Activated T-cell treated with anti-CD3 and anti-CD28 coated beads for 48 hours (primary cell): Measurements from ENCODE around the gene RFC4.
"Not testable (repeated sequence)": the region's sequence is repeated elsewhere in the genome, so short reads cannot be mapped to it uniquely, and the experiment has no call there.

Experiments
- DNase-seq: peaks from one replicate; pipeline ENCODE4 v3.0.0-alpha.2; 2020; ENCODE audit warnings: low read depth

RFC4 gene

GRCh38 chr3:186824430-186825139 is 18.3 kb upstream of the RFC4 start:
- no peak for DNase-seq

- DNase-seq = no peak
These were observed 17.1 kb upstream of the RFC4 start for GRCh38 chr3:186823386-186823785.

- not testable (repeated sequence) for DNase-seq
These were observed 16.1 kb upstream of the RFC4 start for GRCh38 chr3:186822388-186822759.

- DNase-seq = no peak
These were observed 15.4 kb upstream of the RFC4 start for GRCh38 chr3:186821429-186822387.

- no peak for DNase-seq
These were observed 12.7 kb upstream of the RFC4 start for GRCh38 chr3:186818956-186819355.

GRCh38 chr3:186818516-186818915 is 12.2 kb upstream of the RFC4 start:
- DNase-seq = no peak

GRCh38 chr3:186815435-186815834 is 9.2 kb upstream of the RFC4 start:
- DNase-seq = no peak

- DNase-seq = no peak
These were observed 7.8 kb upstream of the RFC4 start for GRCh38 chr3:186814100-186814499.

GRCh38 chr3:186811313-186811712 is 5.0 kb upstream of the RFC4 start:
- DNase-seq = not testable (repeated sequence)

GRCh38 chr3:186810336-186810996 is 4.2 kb upstream of the RFC4 start:
- no peak for DNase-seq

GRCh38 chr3:186807231-186807630 is 949 bp upstream of the RFC4 start:
- DNase-seq = no peak

- DNase-seq = not testable (repeated sequence)
These were observed 2.8 kb downstream of the RFC4 start for GRCh38 chr3:186803447-186803846.

- DNase-seq = no peak
These were observed 3.6 kb downstream of the RFC4 start for GRCh38 chr3:186802701-186803100.

GRCh38 chr3:186800285-186800684 is 6.0 kb downstream of the RFC4 start:
- DNase-seq = no peak

GRCh38 chr3:186798239-186798874 is 7.9 kb downstream of the RFC4 start:
- no peak for DNase-seq

GRCh38 chr3:186790261-186790981 is 15.9 kb downstream of the RFC4 start:
- no peak for DNase-seq

- no peak for DNase-seq
These were observed 16.6 kb downstream of the RFC4 start for GRCh38 chr3:186789554-186790260.

- no peak for DNase-seq
These were observed 17.6 kb downstream of the RFC4 start for GRCh38 chr3:186788482-186789370.

- no peak for DNase-seq
These were observed 18.4 kb downstream of the RFC4 start for GRCh38 chr3:186787642-186788481.
